Uterus (tissue), 2 donors: Measurements from ENCODE around the gene MBD5.

Experiments used
- CTCF ChIP-seq, 4 experiments: fragments of 200-600 bp in 2 of 4; fragments of 450-650 bp in 2 of 4; sonication (generic) in 2 of 4; IDR thresholded peaks; one replicate each; pipeline ENCODE4 v1.5.1; 2016 to 2019; ENCODE audit warnings: antibody characterized with exemption in 4 of 4, mild to moderate bottlenecking in 2 of 4, moderate library complexity in 1 of 4
- POLR2A ChIP-seq, 2 donors: fragments of 450-650 bp; IDR thresholded peaks; one replicate each; pipeline ENCODE4 v1.6.1; 2016; ENCODE audit warnings: antibody characterized with exemption in 2 of 2, mild to moderate bottlenecking in 1 of 2, moderate library complexity in 1 of 2

GRCh38 chr2:148132412-148132811 lies 111.5 kb downstream of the MBD5 start:
- TF ChIP-seq CTCF (IDR thresholded peaks at IDR 0.05): no peak
- TF ChIP-seq POLR2A (IDR thresholded peaks at IDR 0.05): no peak
